Hindlimb muscle (tissue), 1 donor: ENCODE data around the gene CPEB1. TPM values are rescaled to one million over a fixed set of nuclear protein-coding genes. Genes with fewer than 3 reads are reported as not detected.
"Not testable (repeated sequence)": the region's sequence is repeated elsewhere in the genome, so short reads cannot be mapped to it uniquely, and the experiment has no call there.

Experiments used
- DNase-seq: peaks from one replicate; pipeline ENCODE4 v3.0.0-alpha.2; 2013
- polyA plus RNA-seq: library from polyadenylated mRNA; unstranded; fragments of 120-200 nt; gene quantifications from one replicate; pipeline ENCODE4 v1.2.1, GENCODE V29; 2013; ENCODE audit not compliant: insufficient read length

Gene CPEB1
- polyA plus RNA-seq, 1 donor, result 0.41 TPM

- no peak for DNase-seq
Measured at GRCh38 chr15:82544431-82544830, 102.7 kb downstream of the CPEB1 start.

- no peak for DNase-seq
Measured at GRCh38 chr15:82543160-82543559, 104.0 kb downstream of the CPEB1 start.

- peak; percentile 17 for DNase-seq
Measured at GRCh38 chr15:82540984-82541431, 106.2 kb downstream of the CPEB1 start.

- DNase-seq, result peak; percentile 99
Measured at GRCh38 chr15:82540055-82540983, 106.8 kb downstream of the CPEB1 start, which contains the start of gene RPS17. Gene RPS17, minus strand, starts transcription at chr15:82540457. Its CDS starts 29 bp downstream, at chr15:82540428.

- DNase-seq, result peak; percentile 23
Measured at GRCh38 chr15:82539691-82540054, 107.5 kb downstream of the CPEB1 start.

GRCh38 chr15:82538961-82539690 lies 108.0 kb downstream of the CPEB1 start:
- DNase-seq, result no peak

- DNase-seq, result no peak
Measured at GRCh38 chr15:82537351-82537908, 109.7 kb downstream of the CPEB1 start.

- no peak for DNase-seq
Measured at GRCh38 chr15:82536409-82537350, 110.5 kb downstream of the CPEB1 start.

GRCh38 chr15:82535566-82536408 lies 111.4 kb downstream of the CPEB1 start:
- no peak for DNase-seq

GRCh38 chr15:82535151-82535550 lies 112.0 kb downstream of the CPEB1 start:
- DNase-seq, result not testable (repeated sequence)

- DNase-seq, result not testable (repeated sequence)
Measured at GRCh38 chr15:82534457-82534861, 112.7 kb downstream of the CPEB1 start.

GRCh38 chr15:82533801-82534200 lies 113.4 kb downstream of the CPEB1 start:
- DNase-seq, result no peak

GRCh38 chr15:82532991-82533481 lies 114.1 kb downstream of the CPEB1 start:
- no peak for DNase-seq

- no peak for DNase-seq
Measured at GRCh38 chr15:82532383-82532990, 114.7 kb downstream of the CPEB1 start.

GRCh38 chr15:82531496-82532382 lies 115.4 kb downstream of the CPEB1 start:
- no peak for DNase-seq

- peak; percentile 43 for DNase-seq
Measured at GRCh38 chr15:82530606-82531379, 116.4 kb downstream of the CPEB1 start.

- no peak for DNase-seq
Measured at GRCh38 chr15:82530006-82530405, 117.2 kb downstream of the CPEB1 start.

- DNase-seq, result not testable (repeated sequence)
Measured at GRCh38 chr15:82513587-82513986, 133.6 kb downstream of the CPEB1 start.
